ENCODE results near the gene C12orf43.

- TF ChIP-seq, protein P1, sequence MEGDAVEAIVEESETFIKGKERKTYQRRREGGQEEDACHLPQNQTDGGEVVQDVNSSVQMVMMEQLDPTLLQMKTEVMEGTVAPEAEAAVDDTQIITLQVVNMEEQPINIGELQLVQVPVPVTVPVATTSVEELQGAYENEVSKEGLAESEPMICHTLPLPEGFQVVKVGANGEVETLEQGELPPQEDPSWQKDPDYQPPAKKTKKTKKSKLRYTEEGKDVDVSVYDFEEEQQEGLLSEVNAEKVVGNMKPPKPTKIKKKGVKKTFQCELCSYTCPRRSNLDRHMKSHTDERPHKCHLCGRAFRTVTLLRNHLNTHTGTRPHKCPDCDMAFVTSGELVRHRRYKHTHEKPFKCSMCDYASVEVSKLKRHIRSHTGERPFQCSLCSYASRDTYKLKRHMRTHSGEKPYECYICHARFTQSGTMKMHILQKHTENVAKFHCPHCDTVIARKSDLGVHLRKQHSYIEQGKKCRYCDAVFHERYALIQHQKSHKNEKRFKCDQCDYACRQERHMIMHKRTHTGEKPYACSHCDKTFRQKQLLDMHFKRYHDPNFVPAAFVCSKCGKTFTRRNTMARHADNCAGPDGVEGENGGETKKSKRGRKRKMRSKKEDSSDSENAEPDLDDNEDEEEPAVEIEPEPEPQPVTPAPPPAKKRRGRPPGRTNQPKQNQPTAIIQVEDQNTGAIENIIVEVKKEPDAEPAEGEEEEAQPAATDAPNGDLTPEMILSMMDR (IDR thresholded peaks at IDR 0.05) = peak in 1 of 4 donors; percentile 6
- no peak for TF ChIP-seq POLR2A (IDR thresholded peaks at IDR 0.05)
Measured at GRCh38 chr12:121004253-121004815, 12.0 kb downstream of the C12orf43 start.

Measured in right lobe of liver (tissue), 4 donors.